IPS DF 6.9 (cell line): Measurements from ENCODE around the gene LRRC1.
"Not testable (repeated sequence)": the region's sequence is repeated elsewhere in the genome, so short reads cannot be mapped to it uniquely, and the experiment has no call there.

ENCODE experiments used
- DNase-seq: peaks from one replicate; pipeline ENCODE4 v3.0.0-alpha.2; 2013; ENCODE audit warnings: low read depth, low spot score
- H3K27ac ChIP-seq: one replicate; pipeline ENCODE4 v1.5.1; 2013; ENCODE audit warnings: low read length, control low read depth
- H3K27me3 ChIP-seq: 2 replicates; pipeline ENCODE4 v1.6.1; 2013; ENCODE audit warnings: mild to moderate bottlenecking, low read length; ENCODE audit not compliant: control insufficient read depth, insufficient read depth
- H3K36me3 ChIP-seq: 2 replicates; pipeline ENCODE4 v1.6.1; 2013; ENCODE audit warnings: low read length; ENCODE audit not compliant: control insufficient read depth, insufficient read depth
- H3K4me1 ChIP-seq: 2 replicates; pipeline ENCODE4 v1.6.1; 2013; ENCODE audit warnings: low read length; ENCODE audit not compliant: control insufficient read depth, insufficient read depth
- H3K4me3 ChIP-seq: 2 replicates; pipeline ENCODE4 v1.5.1; 2013; ENCODE audit warnings: mild to moderate bottlenecking, low read length
- H3K9me3 ChIP-seq: 2 replicates; pipeline ENCODE4 v1.6.1; 2013; ENCODE audit warnings: low read length, inconsistent platforms; ENCODE audit not compliant: control insufficient read depth, insufficient read depth
- WGBS: extraction: QIAGEN DNeasy Blood & Tissue Kit; methylation state at CpG from one replicate; pipeline ENCODE4 v1.1.7; 2013; ENCODE audit warnings: mixed read lengths, missing lambda C conversion rate; ENCODE audit not compliant: insufficient read length, insufficient coverage; 5-methylcytosine and 5-hydroxymethylcytosine counted together

LRRC1 gene

GRCh38 chr6:53801022-53801421 lies 6.2 kb downstream of the LRRC1 start:
- DNase-seq, result no peak
- Histone ChIP-seq H3K36me3 (no peaks in the 10 kb centered on the region), H3K9me3 (no peaks in the 10 kb centered on the region), H3K4me1 (peaks cover 4% of the 10 kb centered on the region; the same call in 1 of the 2 replicates), H3K27me3 (no peaks in the 10 kb centered on the region; the same call in 1 of the 2 replicates), H3K27ac (no peak overlapping the region), H3K4me3 (no peak overlapping the region)
- no CpG with 5 or more reads among the region's 1 CpG for WGBS

GRCh38 chr6:53802582-53802981 lies 7.8 kb downstream of the LRRC1 start:
- DNase-seq, result no peak
- H3K4me1 ChIP-seq, result peaks cover 4% of the 10 kb centered on the region; the same call in 1 of the 2 replicates
- no peak overlapping the region for H3K27ac ChIP-seq
- H3K27me3 ChIP-seq, result no peaks in the 10 kb centered on the region
- no peak overlapping the region for H3K4me3 ChIP-seq
- H3K9me3 ChIP-seq, result no peaks in the 10 kb centered on the region
- no peaks in the 10 kb centered on the region for H3K36me3 ChIP-seq

GRCh38 chr6:53803081-53803860 lies 8.5 kb downstream of the LRRC1 start:
- no peak overlapping the region for H3K27ac ChIP-seq
- DNase-seq, result no peak
- no peaks in the 10 kb centered on the region for H3K36me3 ChIP-seq
- H3K4me1 ChIP-seq, result peaks cover 4% of the 10 kb centered on the region; the same call in 1 of the 2 replicates
- no CpG with 5 or more reads among the region's 6 CpGs for WGBS
- H3K27me3 ChIP-seq, result no peaks in the 10 kb centered on the region
- H3K4me3 ChIP-seq, result no peak overlapping the region
- no peaks in the 10 kb centered on the region for H3K9me3 ChIP-seq

GRCh38 chr6:53805016-53805415 lies 10.2 kb downstream of the LRRC1 start:
- Histone ChIP-seq H3K9me3 (no peaks in the 10 kb centered on the region), H3K4me1 (peaks cover 5% of the 10 kb centered on the region; the same call in 1 of the 2 replicates), H3K36me3 (no peaks in the 10 kb centered on the region), H3K27me3 (no peaks in the 10 kb centered on the region), H3K27ac (no peak overlapping the region), H3K4me3 (no peak overlapping the region)
- no peak for DNase-seq
- no CpG with 5 or more reads among the region's 7 CpGs for WGBS

GRCh38 chr6:53805725-53806124 lies 10.9 kb downstream of the LRRC1 start:
- Histone ChIP-seq H3K36me3 (no peaks in the 10 kb centered on the region), H3K27me3 (no peaks in the 10 kb centered on the region), H3K4me3 (no peak overlapping the region), H3K4me1 (peaks cover 5% of the 10 kb centered on the region; the same call in 1 of the 2 replicates), H3K9me3 (no peaks in the 10 kb centered on the region), H3K27ac (no peak overlapping the region)
- WGBS, result no CpG with 5 or more reads among the region's 4 CpGs
- DNase-seq, result no peak

GRCh38 chr6:53807606-53808005 lies 12.8 kb downstream of the LRRC1 start:
- not testable (repeated sequence) for H3K36me3 ChIP-seq, DNase-seq, H3K4me3 ChIP-seq, H3K27me3 ChIP-seq, H3K9me3 ChIP-seq, H3K27ac ChIP-seq
- no CpG with 5 or more reads among the region's 6 CpGs for WGBS
- H3K4me1 ChIP-seq, result peaks cover 10% of the 10 kb centered on the region

- H3K27me3 ChIP-seq, result no peaks in the 10 kb centered on the region
- no peak for DNase-seq
- no peak overlapping the region for H3K27ac ChIP-seq
- H3K9me3 ChIP-seq, result no peaks in the 10 kb centered on the region
- H3K4me3 ChIP-seq, result no peak overlapping the region
- H3K4me1 ChIP-seq, result peaks cover 10% of the 10 kb centered on the region
- H3K36me3 ChIP-seq, result no peaks in the 10 kb centered on the region
Observed at GRCh38 chr6:53808302-53808881, 13.6 kb downstream of the LRRC1 start.

GRCh38 chr6:53809691-53810090 lies 14.9 kb downstream of the LRRC1 start:
- no peaks in the 10 kb centered on the region for H3K27me3 ChIP-seq
- no peak overlapping the region for H3K27ac ChIP-seq
- H3K36me3 ChIP-seq, result no peaks in the 10 kb centered on the region
- H3K4me1 ChIP-seq, result peaks cover 10% of the 10 kb centered on the region
- no peaks in the 10 kb centered on the region for H3K9me3 ChIP-seq
- WGBS, result no CpG with 5 or more reads among the region's 3 CpGs
- H3K4me3 ChIP-seq, result no peak overlapping the region
- DNase-seq, result no peak

GRCh38 chr6:53811082-53811481 lies 16.3 kb downstream of the LRRC1 start:
- DNase-seq, result no peak
- Histone ChIP-seq H3K36me3 (no peaks in the 10 kb centered on the region), H3K9me3 (no peaks in the 10 kb centered on the region), H3K4me3 (no peak overlapping the region), H3K27ac (no peak overlapping the region), H3K27me3 (no peaks in the 10 kb centered on the region), H3K4me1 (peaks cover 7% of the 10 kb centered on the region)
- WGBS, result no CpG with 5 or more reads among the region's 4 CpGs

GRCh38 chr6:53811746-53812145 lies 16.9 kb downstream of the LRRC1 start:
- no peaks in the 10 kb centered on the region for H3K9me3 ChIP-seq
- no CpG with 5 or more reads among the region's 5 CpGs for WGBS
- H3K4me1 ChIP-seq, result peaks cover 7% of the 10 kb centered on the region
- no peaks in the 10 kb centered on the region for H3K36me3 ChIP-seq
- H3K4me3 ChIP-seq, result no peak overlapping the region
- no peaks in the 10 kb centered on the region for H3K27me3 ChIP-seq
- no peak for DNase-seq
- H3K27ac ChIP-seq, result no peak overlapping the region

- no CpG with 5 or more reads among the region's 1 CpG for WGBS
Observed at GRCh38 chr6:53813096-53813495, 18.3 kb downstream of the LRRC1 start.

More at GRCh38 chr6:53813096-53813495, 18.3 kb downstream of the LRRC1 start:
- Histone ChIP-seq H3K27ac (no peak overlapping the region), H3K27me3 (no peaks in the 10 kb centered on the region), H3K4me3 (no peak overlapping the region), H3K4me1 (peaks cover 7% of the 10 kb centered on the region), H3K36me3 (no peaks in the 10 kb centered on the region), H3K9me3 (no peaks in the 10 kb centered on the region)
- DNase-seq, result no peak
